ENCODE measurements around the gene BNIP5.
"Not testable (repeated sequence)": the region's sequence is repeated elsewhere in the genome, so short reads cannot be mapped to it uniquely, and the experiment has no call there.

The BNIP5 gene

GRCh38 chr6:36364669-36365479 lies 28.2 kb upstream of the BNIP5 start:
- DNase-seq: no peak

- DNase-seq: not testable (repeated sequence)
Measured at GRCh38 chr6:36364061-36364635, 27.5 kb upstream of the BNIP5 start.

GRCh38 chr6:36363371-36363752 lies 26.7 kb upstream of the BNIP5 start:
- DNase-seq: not testable (repeated sequence)

GRCh38 chr6:36362551-36363370 lies 26.1 kb upstream of the BNIP5 start:
- no peak for DNase-seq

DNA sequence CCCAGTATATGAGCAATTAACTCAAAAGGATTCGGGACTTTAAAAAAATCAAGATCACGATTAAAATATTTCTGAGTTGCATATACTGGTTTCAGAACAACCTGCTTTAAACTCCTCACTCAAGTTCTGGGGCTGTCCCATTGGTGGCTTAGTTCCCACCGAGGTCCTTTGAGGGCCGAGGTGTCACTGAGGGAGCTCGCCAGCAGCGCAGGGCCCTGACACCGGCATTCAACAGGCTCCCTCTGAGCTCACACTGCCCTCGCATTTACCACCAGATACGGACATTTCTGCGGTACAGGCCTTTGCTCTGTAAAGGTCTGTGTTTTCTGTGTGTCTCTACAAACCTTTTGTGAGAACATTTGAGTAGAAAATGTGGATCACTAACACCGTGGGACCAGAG lies 24.4 kb upstream of the BNIP5 start:
- DNase-seq: no peak

GRCh38 chr6:36360241-36361054 lies 23.8 kb upstream of the BNIP5 start:
- peak; percentile 81 for DNase-seq

GRCh38 chr6:36358226-36358915 lies 21.7 kb upstream of the BNIP5 start:
- DNase-seq: peak; percentile 39

GRCh38 chr6:36357872-36358225 lies 21.2 kb upstream of the BNIP5 start:
- DNase-seq: no peak

- DNase-seq: no peak
Measured at GRCh38 chr6:36355819-36356218, 19.1 kb upstream of the BNIP5 start.

GRCh38 chr6:36353411-36353915 lies 16.8 kb upstream of the BNIP5 start:
- DNase-seq: peak; percentile 48

GRCh38 chr6:36352477-36353157 lies 15.9 kb upstream of the BNIP5 start:
- no peak for DNase-seq

GRCh38 chr6:36350681-36351571 lies 14.2 kb upstream of the BNIP5 start:
- DNase-seq: peak; percentile 89

DNA sequence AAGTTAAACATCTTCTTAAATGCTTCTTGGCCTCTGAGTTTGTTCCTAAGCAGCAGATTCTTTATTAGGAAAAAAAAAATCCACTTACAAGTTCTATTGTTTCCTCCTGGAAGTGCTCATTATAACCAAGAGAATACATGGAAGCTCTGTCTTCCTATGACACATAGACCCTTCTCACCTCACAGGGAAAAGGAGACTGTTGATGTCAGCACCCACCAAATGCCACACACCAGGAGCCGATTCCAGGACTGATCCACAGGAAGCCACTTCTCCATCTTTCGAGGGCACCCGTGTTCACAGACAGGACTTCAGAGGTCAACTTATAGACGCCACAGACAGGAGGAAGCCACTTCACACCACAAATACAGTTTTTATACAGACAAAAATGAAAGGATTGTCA lies 13.4 kb upstream of the BNIP5 start:
- peak; percentile 49 for DNase-seq

GRCh38 chr6:36349240-36349639 lies 12.6 kb upstream of the BNIP5 start:
- DNase-seq: no peak

GRCh38 chr6:36347621-36348020 lies 10.9 kb upstream of the BNIP5 start:
- no peak for DNase-seq

DNA sequence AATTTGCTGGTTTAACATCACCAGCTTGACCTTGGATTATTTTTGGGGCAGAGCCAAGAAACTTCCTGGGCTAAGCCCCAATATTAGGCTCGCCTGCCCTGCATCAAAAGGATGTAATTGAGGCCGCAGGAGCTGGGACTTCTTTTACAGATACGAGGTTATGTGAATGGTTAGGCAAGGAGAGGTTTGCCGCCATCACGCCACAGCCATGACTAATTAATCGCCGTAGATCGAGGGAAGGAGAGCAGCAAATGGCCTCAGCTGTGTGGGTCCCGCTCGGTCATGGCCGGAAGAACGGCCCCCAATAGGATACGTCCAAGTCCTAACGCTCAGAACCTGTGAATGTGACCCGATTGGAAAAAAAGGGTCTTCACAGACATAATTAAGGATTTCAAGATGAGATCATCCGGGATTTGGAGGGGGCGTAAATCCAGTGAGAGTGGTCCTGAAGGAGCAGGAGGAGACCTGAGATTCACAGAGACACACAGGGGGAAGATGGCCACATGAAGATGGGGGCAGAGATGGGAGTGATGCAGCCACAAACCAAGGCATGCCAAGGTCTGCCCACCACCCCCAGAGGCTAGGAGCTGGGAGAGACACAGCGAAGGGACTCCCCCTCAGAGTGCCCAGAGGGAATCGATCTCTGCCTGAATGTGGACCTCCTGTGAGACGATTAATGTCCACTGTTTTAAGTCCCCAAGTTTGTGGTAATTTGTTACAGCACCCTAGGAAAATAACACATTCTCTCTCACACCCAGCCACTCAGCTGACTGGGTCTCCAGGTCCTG lies 10.0 kb upstream of the BNIP5 start:
- DNase-seq: no peak

DNA sequence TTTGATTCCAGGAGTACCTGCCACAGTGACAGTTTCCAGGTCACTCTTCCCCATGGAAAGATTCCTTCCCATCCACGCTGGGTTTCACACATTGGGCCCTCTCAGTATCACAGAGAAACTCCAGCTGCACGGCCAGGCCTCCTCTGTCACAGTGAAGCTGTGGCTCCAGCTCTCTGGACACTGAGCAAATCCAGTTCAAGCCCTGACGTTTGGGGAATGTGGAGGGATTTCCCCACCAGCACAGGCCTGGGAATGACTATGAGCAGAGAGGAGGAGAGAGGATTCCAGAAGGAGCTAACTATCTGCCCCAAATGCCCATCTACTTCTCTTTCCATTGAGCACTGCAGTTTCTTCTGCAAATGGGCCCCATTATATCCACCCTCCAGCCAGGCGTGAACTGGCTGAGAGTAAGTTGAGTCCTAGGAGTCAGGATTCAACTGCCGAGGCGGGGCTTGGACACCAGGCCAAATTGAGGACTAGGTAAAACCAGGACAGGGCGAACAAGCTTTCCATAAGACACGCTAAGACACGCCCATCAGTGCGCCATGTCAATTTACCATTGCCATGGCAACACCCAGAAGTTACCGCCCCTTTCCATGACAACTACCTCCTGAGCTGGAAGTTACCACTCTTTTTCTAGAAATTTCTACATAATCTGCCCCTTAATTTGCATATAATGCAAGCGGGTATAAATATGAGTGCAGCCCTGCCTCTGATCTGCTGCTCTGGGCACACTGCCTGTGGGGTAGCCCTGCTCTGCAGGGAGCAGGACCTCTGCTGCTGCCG lies 9.2 kb upstream of the BNIP5 start:
- DNase-seq: no peak

DNA sequence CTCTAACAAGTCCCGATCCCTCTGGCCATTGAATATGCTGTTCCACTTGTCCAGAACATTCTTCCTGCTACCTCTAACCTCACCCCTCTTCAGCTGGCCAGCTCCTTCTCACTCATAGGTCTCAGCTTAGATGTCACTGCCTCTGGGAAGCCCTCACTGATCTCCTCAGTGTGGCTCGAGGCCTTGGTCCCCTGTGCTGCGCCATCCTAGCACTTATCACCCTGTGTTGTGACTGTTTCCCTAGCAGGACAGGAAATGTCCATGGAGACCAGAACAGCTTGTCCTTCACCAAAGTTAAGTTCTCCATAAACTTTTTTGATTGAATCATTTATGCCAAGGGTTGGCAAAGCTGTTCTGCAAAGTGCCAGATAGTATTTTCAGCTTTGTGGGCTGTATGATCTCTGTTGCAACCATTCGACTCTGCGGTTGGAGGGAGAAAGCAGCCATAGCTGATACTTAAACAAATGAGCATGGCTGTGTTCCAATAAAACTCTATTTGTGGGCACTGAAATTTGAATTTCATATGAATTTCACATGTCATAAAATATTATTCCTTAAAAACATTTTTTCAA lies 6.5 kb upstream of the BNIP5 start:
- DNase-seq: no peak
